Heart right ventricle (tissue), 16 donors: ENCODE results near the gene KLHL35. TPM values are rescaled to one million over a fixed set of nuclear protein-coding genes. Genes with fewer than 3 reads are reported as not detected.
A peak's percentile ranks its signal among the peaks of the same experiment; 100 is the strongest.

Source experiments
- ATAC-seq, 8 donors: fragments of 200-7000 bp; cut with Tn5 transposase; one replicate each; pipeline ENCODE4 v1.9.1; 2020; ENCODE audit warnings: mild to moderate bottlenecking in 8 of 8, moderate library complexity in 8 of 8, moderate number of reproducible peaks in 1 of 8
- DNase-seq, 2 donors: peaks; one replicate each; pipeline ENCODE4 v3.0.0-alpha.2; 2020
- H3K27ac ChIP-seq, 10 donors: fragments of 200-600 bp; sonication (generic) in 2 of 10; one replicate each; pipeline versions ENCODE4 v1.5.0 to v1.8.0; 2020 to 2022; ENCODE audit warnings: mild to moderate bottlenecking in 3 of 10
- H3K27me3 ChIP-seq, 7 donors: fragments of 200-600 bp; one replicate each; pipeline ENCODE4 v1.8.0; 2021 to 2022; ENCODE audit warnings: mild to moderate bottlenecking in 2 of 7
- H3K36me3 ChIP-seq, 9 donors: fragments of 200-600 bp; sonication (generic) in 1 of 9; one replicate each; pipeline versions ENCODE4 v1.5.0 to v1.8.0; 2020 to 2022; ENCODE audit warnings: mild to moderate bottlenecking in 2 of 9
- H3K4me1 ChIP-seq, 9 donors: fragments of 200-600 bp; sonication (generic) in 1 of 9; one replicate each; pipeline versions ENCODE4 v1.5.0 to v1.8.0; 2020 to 2022; ENCODE audit warnings: mild to moderate bottlenecking in 4 of 9
- H3K4me3 ChIP-seq, 10 donors: fragments of 200-600 bp; sonication (generic) in 2 of 10; one replicate each; pipeline versions ENCODE4 v1.5.0 to v1.8.0; 2020 to 2022; ENCODE audit warnings: mild to moderate bottlenecking in 7 of 10, moderate library complexity in 2 of 10
- H3K9me3 ChIP-seq, 11 donors: fragments of 200-600 bp in 10 of 11; sonication (generic) in 2 of 11; one replicate each; pipeline versions ENCODE4 v1.5.0 to v1.8.0; 2013 to 2022; ENCODE audit warnings: mild to moderate bottlenecking in 2 of 11, control low read depth in 1 of 11, moderate library complexity in 1 of 11
- CTCF ChIP-seq, 9 donors: fragments of 200-600 bp; sonication (generic) in 2 of 9; IDR thresholded peaks; one replicate each; pipeline versions ENCODE4 v1.5.0 to v1.8.0; 2021 to 2022; ENCODE audit warnings: antibody characterized with exemption in 9 of 9, mild to moderate bottlenecking in 5 of 9, moderate library complexity in 1 of 9
- WGBS, 2 donors: extraction: QIAGEN DNeasy Blood & Tissue Kit; methylation state at CpG; one replicate each; pipeline ENCODE4 v1.1.7; 2013; ENCODE audit warnings: inconsistent platforms in 1 of 2; 5-methylcytosine and 5-hydroxymethylcytosine counted together
- intact Hi-C, 10 donors: fragments of 100-400 bp; cut with DNase I; formaldehyde crosslinking; loops; one replicate each; pipeline versions ENCODE4 v1.11.1 to v1.14.2; 2022
- polyA plus RNA-seq, 2 donors: library from polyadenylated mRNA; stranded (reverse); fragments of 200-250 nt; gene quantifications; one replicate each; pipeline ENCODE4 v1.2.3, GENCODE V29; 2013
- total RNA-seq, 10 donors: library from RNA; stranded (reverse); fragmentation: NEBNext Ultra II Directional in 3 of 10; extraction: Animal tissue kit (Norgen Biotek cat#: 25700) in 3 of 10; gene quantifications; one replicate each; pipeline versions ENCODE4 v1.2.1 to v1.2.4, GENCODE V29; 2021 to 2023
- donor health status: Arrhythmogenic right ventricular cardiomyopathy.
- donor health status: ischemic (EF 13 %, LVEDD 7.1; RV severe dilation, severe dysfunction).
- donor health status: healthy with polysubstance abuse.
- donor health status: DM: no; HTN: yes; CAD: no.
- donor health status: DM: no; HTN: no; CAD: no.
- donor health status: ischemic (EF 25% LVEDD 6.9; RV normal size, moderate dysfunction).
- donor health status: ischemic (EF 25% LVEDD 5.7; RV mildly dilated, moderate dysfunction).
- donor health status: healthy.
- donor health status: DM: yes; HTN: yes; CAD: no.
- donor health status: Ischemic cardiomyopathy.
- donor health status: ischemic (EF 35%, LVEDD 5.7; RV mildly dilated, moderate dysfunction).
- donor health status: nonischemic (EF 11% LVEDD 7.7; RV severe dilation, severe dysfunction).
- donor health status: DM: yes; HTN: yes; CAD: no.
- donor health status: PGD.
- donor health status: ischemic (EF 29% LVEDD 5.4; RV normal size, mild dysfunction).
- donor health status: nonischemic (EF 23%, LVEDD 6.1; RV moderate dilation, normal function).

KLHL35 gene
- total and polyA plus RNA-seq, 12 donors = 0.20 to 0.81 (median 0.37) TPM; not detected in 2

- H3K27ac ChIP-seq = no peak overlapping the region
- ATAC-seq (no peak), DNase-seq (no peak)
- peaks cover 0 to 45% (median 29%) of the 10 kb centered on the region in 7 donors for H3K27me3 ChIP-seq
- intact Hi-C loops = no loop called here
- peaks cover 0 to 7% (median 0%) of the 10 kb centered on the region in 9 donors for H3K36me3 ChIP-seq
- H3K4me3 ChIP-seq = no peak overlapping the region
- WGBS, 2 donors = 91 to 98% methylated on average over 4 of the region's 4 CpGs
- peaks cover 0 to 6% (median 0%) of the 10 kb centered on the region in 11 donors for H3K9me3 ChIP-seq
- peaks cover 3 to 21% (median 7%) of the 10 kb centered on the region in 9 donors for H3K4me1 ChIP-seq
- no peak for TF ChIP-seq CTCF (IDR thresholded peaks at IDR 0.05)
Measured at GRCh38 chr11:75434051-75434450, 1.0 kb upstream of the KLHL35 start.

- no peak for DNase-seq
- no peak for TF ChIP-seq CTCF (IDR thresholded peaks at IDR 0.05)
- H3K4me3 ChIP-seq = no peak overlapping the region
- peaks cover 0 to 7% (median 0%) of the 10 kb centered on the region in 9 donors for H3K36me3 ChIP-seq
- peaks cover 3 to 27% (median 8%) of the 10 kb centered on the region in 9 donors for H3K4me1 ChIP-seq
- H3K27me3 ChIP-seq = peaks cover 0 to 51% (median 30%) of the 10 kb centered on the region in 7 donors
- H3K27ac ChIP-seq = no peak overlapping the region
- H3K9me3 ChIP-seq = peaks cover 0 to 6% (median 0%) of the 10 kb centered on the region in 11 donors
- 73 to 77% methylated on average over 6 of the region's 6 CpGs for WGBS, 2 donors
- no peak for ATAC-seq
- intact Hi-C loops = no loop called here
Measured at GRCh38 chr11:75433443-75433842, 440 bp upstream of the KLHL35 start.

- no peak for DNase-seq
- WGBS, 2 donors = 52 to 57% methylated on average over 16 of the region's 16 CpGs
- no peak for ATAC-seq
- peaks cover 0 to 54% (median 30%) of the 10 kb centered on the region in 7 donors for H3K27me3 ChIP-seq
- peaks cover 0 to 6% (median 0%) of the 10 kb centered on the region in 9 donors for H3K36me3 ChIP-seq
- TF ChIP-seq CTCF (IDR thresholded peaks at IDR 0.05) = no peak
- no peak overlapping the region for H3K27ac ChIP-seq
- H3K4me3 ChIP-seq = no peak overlapping the region
- H3K9me3 ChIP-seq = peaks cover 0 to 6% (median 0%) of the 10 kb centered on the region in 11 donors
- peaks cover 3 to 35% (median 12%) of the 10 kb centered on the region in 9 donors for H3K4me1 ChIP-seq
- intact Hi-C loops = no loop called here
Measured at GRCh38 chr11:75431533-75432525, 1.2 kb downstream of the KLHL35 start.

- ATAC-seq = no peak
- 30 to 33% methylated on average over 32 of the region's 32 CpGs for WGBS, 2 donors
- Histone ChIP-seq H3K27me3 (peaks cover 0 to 54% (median 30%) of the 10 kb centered on the region in 7 donors), H3K4me1 (peaks cover 3 to 35% (median 12%) of the 10 kb centered on the region in 9 donors), H3K4me3 (peak overlapping the region in 9 of 10 donors; percentile 17 to 50 (median 38)), H3K36me3 (peaks cover 0 to 4% (median 0%) of the 10 kb centered on the region in 9 donors), H3K9me3 (peaks cover 0 to 6% (median 0%) of the 10 kb centered on the region in 11 donors), H3K27ac (peak overlapping the region in 1 of 10 donors; percentile 6)
- DNase-seq = no peak
- no peak for TF ChIP-seq CTCF (IDR thresholded peaks at IDR 0.05)
- intact Hi-C loops = no loop called here
Measured at GRCh38 chr11:75430714-75431532, 2.1 kb downstream of the KLHL35 start.
